ENCODE measurements around the gene JAK2. TPM values are rescaled to one million over a fixed set of nuclear protein-coding genes. Genes with fewer than 3 reads are reported as not detected.

The JAK2 gene
- total and polyA plus RNA-seq, 2 donors (not counting 3 experiments of a cell fraction or from before 2014, with no cell fraction given) = 2.1 to 10.3 TPM

DNA sequence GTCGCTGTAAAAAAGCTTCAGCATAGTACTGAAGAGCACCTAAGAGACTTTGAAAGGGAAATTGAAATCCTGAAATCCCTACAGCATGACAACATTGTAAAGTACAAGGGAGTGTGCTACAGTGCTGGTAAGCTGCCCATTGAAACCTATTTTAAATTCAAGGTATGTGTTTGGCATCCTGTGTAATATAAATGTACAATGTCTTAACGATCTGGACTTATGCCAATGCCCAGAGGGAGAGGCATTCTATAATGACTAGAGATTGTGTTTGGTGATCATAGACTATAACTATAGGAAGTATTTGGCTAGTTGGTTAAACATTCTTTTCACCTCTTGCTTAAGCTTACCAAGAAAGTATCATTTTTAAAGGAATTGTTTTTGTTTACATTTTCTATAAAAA is 104.7 kb downstream of the JAK2 start:
- BruUV-seq (replicated peaks) = no TSS peak
- dilution Hi-C loops (cut with MboI; ENCODE audit: extremely low pct_ligation_motif_present, low sequenced_read_pairs) = no loop called here
- no peak overlapping the region for H3K4me3 ChIP-seq (replicated peaks in 1 of 3; ENCODE audit: insufficient read depth in 1 of 3, low read depth in 1 of 3, low read length in 3 of 3)
- no peaks in the 10 kb centered on the region for H3K9me1 ChIP-seq (replicated peaks; ENCODE audit: control insufficient read depth, extremely low read depth, insufficient read depth, low read length)
- H3K4me2 ChIP-seq (ENCODE audit: insufficient read depth, low read length) = no peak overlapping the region
- H3K4me1 ChIP-seq (ENCODE audit: control insufficient read depth, extremely low read depth, insufficient read depth, low read length) = peaks cover 12% of the 10 kb centered on the region
- TF ChIP-seq MYC (IDR thresholded peaks at IDR 0.05; ENCODE audit: low read depth, low read length) (no peak), POLR2AphosphoS5 (IDR thresholded peaks at IDR 0.05; ENCODE audit: insufficient read depth, low read depth, low read length) (no peak), EZH2 (IDR thresholded peaks at IDR 0.05; ENCODE audit: borderline replicate concordance, low read depth, low read length, severe bottlenecking) (no peak), GATA2 (IDR thresholded peaks at IDR 0.05; ENCODE audit: insufficient read depth, insufficient read length, low read depth, low read length) (no peak), FOS (IDR thresholded peaks at IDR 0.05; ENCODE audit: borderline replicate concordance, insufficient read depth, low read length) (no peak), JUN (IDR thresholded peaks at IDR 0.05; ENCODE audit: borderline replicate concordance, insufficient read depth, insufficient read length, low read depth) (no peak), POLR2A (IDR thresholded peaks at IDR 0.05; ENCODE audit: low read depth, low read length) (no peak)
- TF ChIP-seq, protein P1, sequence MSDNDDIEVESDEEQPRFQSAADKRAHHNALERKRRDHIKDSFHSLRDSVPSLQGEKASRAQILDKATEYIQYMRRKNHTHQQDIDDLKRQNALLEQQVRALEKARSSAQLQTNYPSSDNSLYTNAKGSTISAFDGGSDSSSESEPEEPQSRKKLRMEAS (IDR thresholded peaks at IDR 0.05; ENCODE audit: insufficient read depth, insufficient read length) = no peak
- TF ChIP-seq, protein P2, sequence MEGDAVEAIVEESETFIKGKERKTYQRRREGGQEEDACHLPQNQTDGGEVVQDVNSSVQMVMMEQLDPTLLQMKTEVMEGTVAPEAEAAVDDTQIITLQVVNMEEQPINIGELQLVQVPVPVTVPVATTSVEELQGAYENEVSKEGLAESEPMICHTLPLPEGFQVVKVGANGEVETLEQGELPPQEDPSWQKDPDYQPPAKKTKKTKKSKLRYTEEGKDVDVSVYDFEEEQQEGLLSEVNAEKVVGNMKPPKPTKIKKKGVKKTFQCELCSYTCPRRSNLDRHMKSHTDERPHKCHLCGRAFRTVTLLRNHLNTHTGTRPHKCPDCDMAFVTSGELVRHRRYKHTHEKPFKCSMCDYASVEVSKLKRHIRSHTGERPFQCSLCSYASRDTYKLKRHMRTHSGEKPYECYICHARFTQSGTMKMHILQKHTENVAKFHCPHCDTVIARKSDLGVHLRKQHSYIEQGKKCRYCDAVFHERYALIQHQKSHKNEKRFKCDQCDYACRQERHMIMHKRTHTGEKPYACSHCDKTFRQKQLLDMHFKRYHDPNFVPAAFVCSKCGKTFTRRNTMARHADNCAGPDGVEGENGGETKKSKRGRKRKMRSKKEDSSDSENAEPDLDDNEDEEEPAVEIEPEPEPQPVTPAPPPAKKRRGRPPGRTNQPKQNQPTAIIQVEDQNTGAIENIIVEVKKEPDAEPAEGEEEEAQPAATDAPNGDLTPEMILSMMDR (IDR thresholded peaks at IDR 0.05; ENCODE audit: extremely low read depth in 1 of 2, insufficient read depth in 1 of 2, low read depth in 1 of 2, low read length in 2 of 2) = no peak
- no peak for FAIRE-seq
- H3K9ac ChIP-seq (replicated peaks; ENCODE audit: extremely low read depth, insufficient read depth, low read length) = no peak overlapping the region
- H3K27me3 ChIP-seq (ENCODE audit: control insufficient read depth in 2 of 2, insufficient read depth in 2 of 2, low read length in 2 of 2) = no peaks in the 10 kb centered on the region
- DNase-seq (ENCODE audit: low read depth, low spot score) = peak; percentile 11
- no peaks in the 10 kb centered on the region for H3K79me2 ChIP-seq (ENCODE audit: control insufficient read depth, insufficient read depth, low read length)
- POLR2A ChIA-PET = no interaction called here
- intact Hi-C loops (cut with micrococcal nuclease) = no loop called here
- H3K36me3 ChIP-seq (ENCODE audit: control insufficient read depth in 2 of 2, extremely low read depth in 1 of 2, insufficient read depth in 2 of 2, low read length in 2 of 2) = no peaks in the 10 kb centered on the region
- H3K9me3 ChIP-seq (replicated peaks; ENCODE audit: control insufficient read depth, insufficient read depth, low read length) = no peaks in the 10 kb centered on the region
- no peaks in the 10 kb centered on the region for H4K20me1 ChIP-seq (replicated peaks; ENCODE audit: control insufficient read depth, extremely low read depth, insufficient read depth, low read length)
- H3K27ac ChIP-seq (ENCODE audit: insufficient read depth, low read depth, low read length) = no peak overlapping the region
- H2AFZ ChIP-seq (ENCODE audit: low read depth, low read length) = no peak overlapping the region
- CTCF ChIA-PET = interaction anchor here (1.1 to 1.6 kb wide), 2 partner anchors 96 to 331 kb away, joined by 3 read pairs; no protein-coding TSS in a partner anchor
